ENCODE measurements around the gene ANAPC2. TPM values are rescaled to one million over a fixed set of nuclear protein-coding genes. Genes with fewer than 3 reads are reported as not detected.

The ANAPC2 gene
- total RNA-seq, 2 donors from 2014 or later: 66.5 to 69.2 TPM

DNA sequence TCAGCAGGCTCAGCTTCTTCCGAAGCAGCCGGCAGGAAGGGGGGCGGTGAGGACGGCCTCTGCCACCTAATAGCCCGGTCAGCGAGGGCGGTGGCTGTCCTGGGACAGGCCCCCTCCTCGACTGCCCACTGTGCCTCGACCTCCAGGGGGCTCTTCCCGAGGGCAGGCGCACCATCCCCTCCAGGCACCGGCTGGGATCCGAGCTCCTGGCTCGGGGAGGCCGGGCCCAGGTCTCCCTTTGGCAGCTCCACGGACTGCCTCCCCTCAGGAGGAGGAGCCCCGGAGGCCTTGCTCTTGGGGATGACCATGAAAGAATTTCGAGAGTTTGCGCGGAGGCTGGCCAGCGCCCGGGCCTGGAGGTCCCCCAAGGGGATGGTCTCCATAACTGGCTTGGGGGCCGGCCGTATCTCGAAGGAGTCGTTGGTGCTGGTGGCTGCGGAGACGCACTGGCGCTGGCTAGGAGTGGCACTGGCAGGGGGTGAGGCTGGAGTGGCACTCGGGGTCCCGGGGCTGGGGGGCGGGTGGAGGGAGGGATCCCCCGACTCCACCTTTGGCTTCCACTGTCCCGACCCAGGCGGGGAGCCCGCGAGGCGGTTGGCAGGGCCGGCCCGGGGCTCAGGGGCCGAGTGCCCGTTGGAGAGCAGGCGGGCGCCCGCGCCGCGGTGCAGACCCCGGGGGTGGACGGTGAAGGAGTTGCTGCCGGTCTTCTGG lies 11.2 kb upstream of the ANAPC2 start:
- H3K27ac Mint-ChIP-seq: no peak overlapping the region
- Histone ChIP-seq H3K27me3 (ENCODE audit: control insufficient read depth, insufficient read depth, low read length, poor library complexity, severe bottlenecking) (no peaks in the 10 kb centered on the region), H3K9ac (ENCODE audit: extremely low read depth, low read length, poor library complexity, severe bottlenecking) (no peak overlapping the region), H3K4me3 (ENCODE audit: low read length) (peak overlapping the region; percentile 66), H3K4me1 (ENCODE audit: control insufficient read depth, insufficient read depth, low read length) (peaks cover 29% of the 10 kb centered on the region), H3K36me3 (ENCODE audit: control insufficient read depth, insufficient read depth, low read length) (no peaks in the 10 kb centered on the region), H3K27ac (ENCODE audit: low read depth, low read length) (no peak overlapping the region), H3K9me3 (ENCODE audit: control insufficient read depth, low read length) (no peaks in the 10 kb centered on the region)
- H3K4me3 Mint-ChIP-seq: peak overlapping the region; percentile 70
- H3K4me1 Mint-ChIP-seq: peaks cover 28% of the 10 kb centered on the region
- peak; percentile 19 for TF ChIP-seq CTCF (conservative IDR thresholded peaks at IDR 0.05)
- WGBS, 2 experiments (ENCODE audit: insufficient coverage in 1 of 2, insufficient read length in 1 of 2): 27 to 44% methylated on average over 11 to 51 of the region's 51 CpGs
- H3K9me3 Mint-ChIP-seq: no peaks in the 10 kb centered on the region
- DNase-seq: peak; percentile 68
- H3K36me3 Mint-ChIP-seq (ENCODE audit: low read depth): peaks cover 1% of the 10 kb centered on the region
- no peaks in the 10 kb centered on the region for H3K27me3 Mint-ChIP-seq (ENCODE audit: insufficient read depth)

- Histone ChIP-seq H3K9me3 (ENCODE audit: control insufficient read depth, low read length) (no peaks in the 10 kb centered on the region), H3K27ac (ENCODE audit: low read depth, low read length) (no peak overlapping the region), H3K4me1 (ENCODE audit: control insufficient read depth, insufficient read depth, low read length) (peaks cover 24% of the 10 kb centered on the region), H3K9ac (ENCODE audit: extremely low read depth, low read length, poor library complexity, severe bottlenecking) (no peak overlapping the region), H3K27me3 (ENCODE audit: control insufficient read depth, insufficient read depth, low read length, poor library complexity, severe bottlenecking) (no peaks in the 10 kb centered on the region), H3K36me3 (ENCODE audit: control insufficient read depth, insufficient read depth, low read length) (no peaks in the 10 kb centered on the region), H3K4me3 (ENCODE audit: low read length) (peak overlapping the region; percentile 66)
- Mint-ChIP-seq H3K9me3 (no peaks in the 10 kb centered on the region), H3K4me3 (peak overlapping the region; percentile 70), H3K36me3 (ENCODE audit: low read depth) (peaks cover 1% of the 10 kb centered on the region), H3K4me1 (peaks cover 22% of the 10 kb centered on the region), H3K27me3 (ENCODE audit: insufficient read depth) (no peaks in the 10 kb centered on the region), H3K27ac (no peak overlapping the region)
- DNase-seq: no peak
- no peak for TF ChIP-seq CTCF (conservative IDR thresholded peaks at IDR 0.05)
- WGBS, 2 experiments (ENCODE audit: insufficient coverage in 1 of 2, insufficient read length in 1 of 2): 81 to 85% methylated on average over 5 to 11 of the region's 11 CpGs
Observed at GRCh38 chr9:137198902-137199283, 10.5 kb upstream of the ANAPC2 start.

- H3K9me3 ChIP-seq (ENCODE audit: control insufficient read depth, low read length): no peaks in the 10 kb centered on the region
- H3K36me3 ChIP-seq (ENCODE audit: control insufficient read depth, insufficient read depth, low read length): no peaks in the 10 kb centered on the region
- peaks cover 23% of the 10 kb centered on the region for H3K4me1 ChIP-seq (ENCODE audit: control insufficient read depth, insufficient read depth, low read length)
- Mint-ChIP-seq H3K9me3 (no peaks in the 10 kb centered on the region), H3K27me3 (ENCODE audit: insufficient read depth) (no peaks in the 10 kb centered on the region), H3K27ac (no peak overlapping the region), H3K4me1 (peaks cover 22% of the 10 kb centered on the region), H3K4me3 (peak overlapping the region; percentile 70), H3K36me3 (ENCODE audit: low read depth) (peaks cover 1% of the 10 kb centered on the region)
- no peak for DNase-seq
- no peak overlapping the region for H3K9ac ChIP-seq (ENCODE audit: extremely low read depth, low read length, poor library complexity, severe bottlenecking)
- H3K27ac ChIP-seq (ENCODE audit: low read depth, low read length): no peak overlapping the region
- 90 to 92% methylated on average over 15 to 19 of the region's 19 CpGs for WGBS, 2 experiments (ENCODE audit: insufficient coverage in 1 of 2, insufficient read length in 1 of 2)
- peak overlapping the region; percentile 33 for H3K4me3 ChIP-seq (ENCODE audit: low read length)
- no peak for TF ChIP-seq CTCF (conservative IDR thresholded peaks at IDR 0.05)
- no peaks in the 10 kb centered on the region for H3K27me3 ChIP-seq (ENCODE audit: control insufficient read depth, insufficient read depth, low read length, poor library complexity, severe bottlenecking)
Observed at GRCh38 chr9:137198051-137198901, 9.9 kb upstream of the ANAPC2 start.
